HG03521 (cell line): Measurements from ENCODE around the gene CCDC85C.

Experiments used
- ATAC-seq: cut with Tn5 transposase; IDR thresholded peaks from one replicate; pipeline ENCODE4 v1.9.1; 2021; ENCODE audit warnings: mild to moderate bottlenecking, moderate library complexity; ENCODE audit not compliant: unreplicated experiment

CCDC85C gene

GRCh38 chr14:99609245-99610170, 5.5 kb upstream of the CCDC85C start:
- no peak for ATAC-seq

DNA sequence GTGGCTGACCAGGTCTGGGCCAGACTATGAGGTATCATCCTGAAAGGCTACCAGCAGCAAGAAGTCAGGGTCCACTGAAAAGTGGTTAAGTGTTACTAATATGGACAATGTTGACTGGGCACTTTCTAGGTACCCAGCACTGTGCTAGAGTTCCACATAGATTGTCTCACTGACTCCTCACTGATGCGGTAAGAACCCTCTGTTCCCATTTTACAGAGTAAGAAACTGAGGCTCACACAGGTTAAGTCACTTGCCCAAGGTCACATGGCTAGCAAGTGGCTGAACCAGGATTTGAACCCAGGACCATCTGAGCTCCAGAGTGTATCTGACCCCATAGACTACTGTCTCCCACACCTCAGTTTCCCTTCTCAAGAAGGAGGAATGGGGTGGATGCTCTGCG, 4.6 kb upstream of the CCDC85C start:
- no peak for ATAC-seq

DNA sequence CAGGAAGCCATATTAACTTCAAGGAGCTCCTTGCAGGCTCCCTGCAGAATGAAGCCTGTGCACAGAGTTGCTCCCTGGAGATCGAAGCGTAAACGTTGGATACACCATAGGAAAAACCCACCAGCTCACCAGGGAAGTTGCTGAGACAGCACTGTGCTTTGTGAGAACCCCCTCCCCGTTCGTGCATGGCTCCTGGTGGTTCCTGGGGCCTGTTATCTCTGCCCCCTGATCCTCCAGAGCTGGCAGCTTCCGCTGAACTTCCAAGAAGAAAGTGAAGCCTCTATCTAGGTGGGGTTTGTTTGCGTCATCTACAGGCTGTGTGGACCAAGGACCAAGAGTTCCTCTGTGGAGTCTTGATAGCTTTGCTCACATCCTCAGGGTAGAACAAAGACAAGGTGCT, 2.4 kb upstream of the CCDC85C start:
- ATAC-seq, result no peak

DNA sequence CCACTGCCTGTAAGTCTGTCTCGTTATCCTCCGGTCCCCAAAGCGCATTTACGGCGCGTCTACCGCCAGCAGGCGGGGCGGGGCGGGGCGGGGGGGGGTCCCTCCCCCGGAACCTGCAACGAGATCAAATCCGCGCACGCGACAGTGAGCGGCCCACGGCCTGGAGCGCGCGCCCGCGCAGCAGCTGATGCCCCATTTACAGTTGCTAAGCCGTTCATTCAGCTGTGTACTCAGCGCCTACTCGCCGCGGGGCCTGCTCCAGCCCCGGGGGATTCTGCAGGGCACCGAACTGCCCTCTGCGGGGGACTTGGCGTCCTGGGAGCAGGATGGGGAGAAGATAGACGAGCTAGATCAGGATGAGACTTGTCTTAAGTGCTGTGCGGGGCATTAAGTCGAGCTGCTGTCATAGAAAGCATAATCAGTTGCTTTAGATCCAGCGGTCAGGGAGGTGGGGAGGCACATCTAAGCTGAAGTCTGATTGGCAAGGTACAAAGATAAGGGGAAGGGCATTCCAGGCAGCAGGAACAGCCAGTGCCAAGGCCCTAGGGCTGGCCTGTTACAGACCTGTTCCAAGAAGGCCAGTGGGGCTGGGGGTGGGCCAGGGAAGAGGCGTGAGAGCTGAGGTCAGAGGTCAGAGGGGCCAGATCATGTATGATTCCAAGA, 1.4 kb upstream of the CCDC85C start:
- peak; percentile 25 for ATAC-seq

DNA sequence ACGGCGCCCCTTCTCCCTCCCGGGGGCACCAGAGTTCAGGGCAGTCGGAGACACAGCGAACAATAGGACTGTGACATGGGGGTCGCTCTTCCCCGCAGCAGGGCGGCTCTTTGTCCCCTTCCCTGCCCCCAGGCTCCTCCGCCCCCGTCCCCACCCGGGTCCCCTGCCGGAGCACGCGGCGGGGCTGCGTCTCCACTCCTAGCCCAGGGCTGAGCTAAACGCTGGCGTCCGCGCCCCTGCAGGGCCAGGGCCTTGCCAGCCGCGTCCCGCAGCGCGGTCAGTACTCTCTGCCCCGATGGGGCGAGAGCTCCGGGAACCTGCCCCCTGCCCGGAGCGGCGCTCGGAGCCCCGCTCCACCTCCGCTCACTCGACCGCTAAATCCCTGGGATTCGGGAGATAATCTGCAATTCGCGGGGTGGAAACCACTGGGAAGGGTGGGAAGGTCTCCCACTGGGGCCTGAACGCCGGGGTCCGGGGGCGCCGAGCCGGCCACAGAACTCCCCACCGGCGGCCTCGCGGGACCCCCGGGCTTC, 825 bp upstream of the CCDC85C start:
- ATAC-seq, result peak; percentile 10

DNA sequence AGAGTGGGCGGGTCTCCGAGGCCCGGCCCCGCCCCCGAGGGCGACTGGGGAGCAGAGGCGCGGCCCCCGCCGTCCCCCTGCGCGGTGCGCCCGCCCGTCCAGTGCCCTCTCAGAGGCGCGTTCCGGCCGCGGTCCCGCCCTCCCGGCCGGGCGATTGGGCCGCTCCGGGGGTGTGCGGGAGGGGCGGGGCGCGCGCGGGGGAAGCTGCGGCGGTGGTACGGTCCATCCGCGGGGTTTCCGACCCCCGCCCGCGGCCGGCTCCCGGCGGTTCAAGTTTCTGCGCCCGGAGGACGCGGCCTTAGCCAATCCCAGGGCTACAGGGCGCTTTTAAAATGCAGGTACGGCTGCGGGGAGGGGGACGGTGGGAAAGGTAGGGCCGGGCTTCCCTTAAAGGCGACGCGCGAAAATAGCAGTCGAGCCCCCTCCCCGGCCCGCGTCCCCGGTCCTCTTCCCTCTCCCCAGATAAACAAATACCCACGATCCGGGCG, 315 bp upstream of the CCDC85C start:
- ATAC-seq, result peak; percentile 90

DNA sequence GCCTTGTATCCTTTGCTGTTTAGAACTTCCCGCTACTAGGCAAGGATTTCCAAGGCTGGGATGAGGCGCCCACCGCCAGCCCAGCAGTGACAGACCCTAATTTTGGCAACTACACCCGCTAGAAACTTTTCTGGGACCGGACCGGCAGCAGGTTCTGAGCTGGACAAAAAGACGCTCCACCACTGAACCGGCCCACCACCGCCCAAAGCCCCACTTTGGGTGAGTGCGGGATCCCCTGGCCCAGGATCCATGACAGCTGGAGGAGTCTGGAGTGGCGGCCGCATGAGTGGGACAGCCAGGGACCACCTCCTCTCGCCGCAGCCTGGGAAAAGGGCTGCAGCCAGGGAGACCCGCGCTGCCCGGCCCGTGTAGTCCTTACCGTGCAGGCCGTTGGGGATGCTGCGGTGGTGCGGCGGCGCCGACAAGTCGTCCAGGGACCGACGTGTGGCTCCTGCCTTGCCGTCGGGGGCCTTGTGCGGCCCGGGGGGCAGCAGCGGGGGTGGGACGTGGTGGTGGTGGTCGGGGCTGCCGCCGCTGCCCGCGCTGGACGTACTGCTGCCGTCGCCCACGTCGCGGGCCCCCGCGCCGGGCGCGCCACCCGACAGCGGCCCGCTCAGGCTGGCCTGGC, 1.1 kb downstream of the CCDC85C start:
- no peak for ATAC-seq

- no peak for ATAC-seq
These were observed 1.8 kb downstream of the CCDC85C start for GRCh38 chr14:99602054-99602787.

- ATAC-seq, result no peak
These were observed 2.6 kb downstream of the CCDC85C start for GRCh38 chr14:99601361-99601831.

- ATAC-seq, result no peak
These were observed 3.6 kb downstream of the CCDC85C start for GRCh38 chr14:99600232-99600888.

DNA sequence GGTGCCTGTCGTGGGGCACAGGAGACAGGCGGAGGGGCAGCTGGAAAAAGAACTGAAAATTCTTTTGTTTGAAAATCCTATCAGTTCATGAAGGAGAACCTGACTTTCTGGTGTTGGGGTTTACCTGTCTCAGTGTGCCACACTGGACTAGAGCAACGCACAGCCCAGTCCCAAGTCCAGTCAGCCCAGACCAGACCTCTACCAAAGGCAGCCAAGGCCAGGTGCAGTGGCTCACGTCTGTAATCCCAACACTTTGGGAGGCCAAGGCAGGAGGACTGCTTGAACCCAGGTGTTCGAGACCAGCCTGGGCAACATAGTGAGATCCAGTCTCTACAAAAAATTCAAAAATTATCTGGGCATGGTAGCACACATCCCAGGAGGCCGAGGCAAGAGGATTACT, 4.6 kb downstream of the CCDC85C start:
- no peak for ATAC-seq

DNA sequence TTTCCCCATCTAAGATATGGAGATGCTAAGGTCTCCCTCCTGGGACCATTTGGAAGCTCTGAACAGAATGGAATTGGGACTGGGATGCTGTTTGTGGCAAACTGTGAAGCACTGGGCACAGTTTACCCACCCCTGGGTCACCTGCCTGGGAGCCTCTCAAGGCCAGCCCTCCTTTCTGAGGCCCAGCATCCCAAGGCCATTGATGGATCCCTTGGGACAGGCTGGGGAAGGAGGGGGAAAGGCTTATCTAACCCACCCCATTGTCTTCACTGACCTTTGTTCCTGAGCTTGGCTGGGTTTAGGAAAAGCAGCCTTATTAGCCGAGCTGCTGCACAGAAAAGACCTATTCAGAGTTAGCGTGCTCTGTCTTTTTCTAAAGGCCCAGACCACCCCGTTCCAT, 5.2 kb downstream of the CCDC85C start:
- no peak for ATAC-seq

- ATAC-seq, result no peak
These were observed 6.0 kb downstream of the CCDC85C start for GRCh38 chr14:99597911-99598600.

DNA sequence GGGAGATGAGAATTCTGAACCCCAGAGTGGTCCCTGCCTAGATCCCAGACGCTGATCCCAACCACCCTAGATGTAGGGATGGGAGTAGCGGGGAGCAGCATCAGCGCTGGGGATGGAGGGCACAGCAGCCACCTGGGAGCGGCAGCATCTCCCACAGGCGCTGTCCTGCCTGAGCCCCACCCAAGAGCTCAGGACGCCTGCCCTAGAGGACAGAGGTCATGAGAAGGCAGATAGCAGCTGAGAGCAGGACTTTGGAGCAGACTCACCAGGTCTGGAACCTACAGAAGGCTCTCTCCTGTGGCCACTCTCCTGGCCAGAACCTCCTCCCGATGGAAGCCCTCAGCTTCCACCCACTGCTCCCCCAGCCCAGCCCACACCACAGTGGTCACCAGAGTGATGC, 7.2 kb downstream of the CCDC85C start:
- ATAC-seq, result no peak

GRCh38 chr14:99596071-99596627, 7.9 kb downstream of the CCDC85C start:
- no peak for ATAC-seq

DNA sequence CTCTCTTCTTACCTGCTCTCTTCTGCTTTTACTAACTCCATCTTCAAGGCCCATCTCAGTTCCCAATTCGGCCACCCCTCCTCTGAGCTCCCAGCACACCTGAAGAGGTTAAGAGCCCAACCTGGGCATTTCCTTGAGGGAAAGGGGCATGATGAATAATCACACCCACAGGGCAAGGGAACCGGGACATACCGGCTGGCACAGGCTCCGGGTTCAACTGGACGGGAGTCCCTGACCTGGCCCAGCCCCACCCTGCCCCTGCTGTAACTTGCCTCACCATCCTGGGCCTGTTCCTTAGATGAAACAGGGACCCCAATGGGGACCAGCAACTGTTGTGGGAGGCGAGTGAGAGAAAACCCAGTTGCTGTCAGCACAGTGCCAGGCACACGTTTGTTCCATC, 8.5 kb downstream of the CCDC85C start:
- no peak for ATAC-seq

DNA sequence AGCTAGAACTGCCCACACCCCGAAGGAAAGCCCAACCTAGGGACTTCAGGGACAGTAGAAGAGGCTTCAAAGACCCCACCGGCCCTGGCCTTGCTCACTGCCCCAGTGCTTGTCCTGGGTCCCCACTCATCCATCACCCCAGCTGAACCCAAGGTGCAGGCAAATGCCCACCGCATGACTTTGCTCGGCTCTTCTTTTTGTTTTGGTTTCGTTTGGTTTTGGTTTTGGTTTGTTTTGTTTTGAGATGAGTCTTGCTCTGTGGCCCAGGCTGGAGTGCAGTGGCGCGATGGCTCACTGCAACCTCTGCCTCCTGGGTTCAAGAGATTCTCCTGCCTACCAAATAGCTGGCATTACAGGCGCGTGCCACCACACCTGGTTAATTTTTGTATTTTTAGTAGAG, 9.0 kb downstream of the CCDC85C start:
- peak; percentile 86 for ATAC-seq

GRCh38 chr14:99593971-99594841, 9.8 kb downstream of the CCDC85C start:
- ATAC-seq, result no peak
